ENCODE measurements around the gene SMARCA2.

Gene SMARCA2

DNA sequence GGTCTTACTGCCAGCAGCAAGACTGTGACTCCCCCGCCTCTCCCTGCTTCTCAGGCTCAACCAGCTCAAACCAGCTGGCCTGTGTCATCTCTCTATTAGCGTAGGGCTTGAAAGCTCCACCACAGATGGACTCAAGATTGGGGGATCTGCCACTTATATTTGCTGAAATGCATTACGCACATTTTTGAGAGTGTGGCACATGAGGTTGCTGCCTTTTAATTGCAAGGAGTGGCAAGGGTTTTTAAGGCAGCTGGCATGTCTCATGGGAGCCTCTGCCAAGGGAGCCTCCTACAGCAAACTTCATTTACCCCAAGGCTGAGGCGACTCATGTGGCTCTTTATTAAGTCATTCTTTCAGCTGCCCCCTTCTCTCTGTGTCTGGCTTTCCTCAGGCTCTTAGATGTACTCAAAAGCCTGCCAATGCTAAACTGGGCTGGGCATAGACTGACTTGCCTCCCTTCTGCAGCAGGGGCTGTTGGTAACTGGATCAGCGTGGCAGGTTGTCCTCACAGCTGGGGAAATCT lies 219.3 kb downstream of the SMARCA2 start:
- Histone ChIP-seq H3K36me3 (ENCODE audit: low read depth) (no peaks in the 10 kb centered on the region), H3K27ac (ENCODE audit: poor library complexity, severe bottlenecking) (no peak overlapping the region), H3K4me1 (ENCODE audit: insufficient read depth, poor library complexity, severe bottlenecking) (no peaks in the 10 kb centered on the region), H3K9me3 (ENCODE audit: severe bottlenecking) (no peaks in the 10 kb centered on the region), H3K27me3 (ENCODE audit: insufficient read depth, poor library complexity, severe bottlenecking) (no peaks in the 10 kb centered on the region), H3K4me3 (ENCODE audit: severe bottlenecking) (no peak overlapping the region)
- TF ChIP-seq, protein P1, sequence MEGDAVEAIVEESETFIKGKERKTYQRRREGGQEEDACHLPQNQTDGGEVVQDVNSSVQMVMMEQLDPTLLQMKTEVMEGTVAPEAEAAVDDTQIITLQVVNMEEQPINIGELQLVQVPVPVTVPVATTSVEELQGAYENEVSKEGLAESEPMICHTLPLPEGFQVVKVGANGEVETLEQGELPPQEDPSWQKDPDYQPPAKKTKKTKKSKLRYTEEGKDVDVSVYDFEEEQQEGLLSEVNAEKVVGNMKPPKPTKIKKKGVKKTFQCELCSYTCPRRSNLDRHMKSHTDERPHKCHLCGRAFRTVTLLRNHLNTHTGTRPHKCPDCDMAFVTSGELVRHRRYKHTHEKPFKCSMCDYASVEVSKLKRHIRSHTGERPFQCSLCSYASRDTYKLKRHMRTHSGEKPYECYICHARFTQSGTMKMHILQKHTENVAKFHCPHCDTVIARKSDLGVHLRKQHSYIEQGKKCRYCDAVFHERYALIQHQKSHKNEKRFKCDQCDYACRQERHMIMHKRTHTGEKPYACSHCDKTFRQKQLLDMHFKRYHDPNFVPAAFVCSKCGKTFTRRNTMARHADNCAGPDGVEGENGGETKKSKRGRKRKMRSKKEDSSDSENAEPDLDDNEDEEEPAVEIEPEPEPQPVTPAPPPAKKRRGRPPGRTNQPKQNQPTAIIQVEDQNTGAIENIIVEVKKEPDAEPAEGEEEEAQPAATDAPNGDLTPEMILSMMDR (IDR thresholded peaks at IDR 0.05; ENCODE audit: poor library complexity, severe bottlenecking): no peak
- DNase-seq (ENCODE audit: low spot score): no peak
- ATAC-seq (ENCODE audit: low read depth): peak; percentile 40; the same call in 1 of the 3 replicates

DNA sequence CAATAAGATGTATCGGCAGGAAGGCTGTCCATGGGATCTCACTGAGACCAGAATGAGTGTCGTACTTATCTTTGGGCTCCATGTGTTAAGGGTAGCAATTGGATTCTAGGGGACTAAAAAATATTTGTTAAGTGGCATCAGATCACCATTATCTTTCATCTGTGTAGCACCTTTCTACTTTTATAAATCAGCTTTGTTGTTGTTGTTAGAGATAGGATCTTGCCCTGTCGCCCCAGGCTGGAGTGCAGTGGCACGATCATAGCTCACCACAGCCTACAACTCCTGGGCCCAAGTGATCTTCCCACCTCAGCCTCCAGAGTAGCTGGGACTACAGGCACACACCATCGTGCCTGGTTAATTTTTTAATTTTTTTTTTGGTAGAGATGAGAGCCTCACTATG lies 220.5 kb downstream of the SMARCA2 start:
- DNase-seq (ENCODE audit: low spot score): no peak
- Histone ChIP-seq H3K27ac (ENCODE audit: poor library complexity, severe bottlenecking) (no peak overlapping the region), H3K36me3 (ENCODE audit: low read depth) (no peaks in the 10 kb centered on the region), H3K4me1 (ENCODE audit: insufficient read depth, poor library complexity, severe bottlenecking) (no peaks in the 10 kb centered on the region), H3K27me3 (ENCODE audit: insufficient read depth, poor library complexity, severe bottlenecking) (no peaks in the 10 kb centered on the region), H3K4me3 (ENCODE audit: severe bottlenecking) (no peak overlapping the region), H3K9me3 (ENCODE audit: severe bottlenecking) (no peaks in the 10 kb centered on the region)
- TF ChIP-seq, protein P1 (IDR thresholded peaks at IDR 0.05; ENCODE audit: poor library complexity, severe bottlenecking): no peak
- no peak for ATAC-seq (ENCODE audit: low read depth)

DNA sequence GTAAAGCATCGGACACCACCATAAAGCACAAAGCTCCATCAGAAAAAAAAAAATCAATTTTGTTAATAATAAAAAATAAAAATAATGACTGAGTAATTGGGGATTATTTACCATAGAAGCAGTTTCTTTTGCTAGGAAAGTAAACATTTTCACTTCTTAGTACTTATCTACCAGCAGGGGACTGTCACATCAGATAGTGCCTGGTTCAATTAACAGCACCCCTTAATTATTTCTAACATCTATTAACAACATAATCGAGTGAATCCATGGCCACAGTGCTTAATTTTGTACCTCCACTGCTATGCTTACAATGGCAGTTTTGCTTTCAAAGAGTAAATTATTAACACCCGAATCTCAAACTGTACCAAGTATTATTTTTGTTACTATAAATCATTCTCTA lies 221.7 kb downstream of the SMARCA2 start:
- TF ChIP-seq, protein P1 (IDR thresholded peaks at IDR 0.05; ENCODE audit: poor library complexity, severe bottlenecking): no peak
- no peaks in the 10 kb centered on the region for H3K36me3 ChIP-seq (ENCODE audit: low read depth)
- ATAC-seq (ENCODE audit: low read depth) (no peak), DNase-seq (ENCODE audit: low spot score) (no peak)
- no peaks in the 10 kb centered on the region for H3K4me1 ChIP-seq (ENCODE audit: insufficient read depth, poor library complexity, severe bottlenecking)
- no peak overlapping the region for H3K4me3 ChIP-seq (ENCODE audit: severe bottlenecking)
- H3K9me3 ChIP-seq (ENCODE audit: severe bottlenecking): no peaks in the 10 kb centered on the region
- no peak overlapping the region for H3K27ac ChIP-seq (ENCODE audit: poor library complexity, severe bottlenecking)
- no peaks in the 10 kb centered on the region for H3K27me3 ChIP-seq (ENCODE audit: insufficient read depth, poor library complexity, severe bottlenecking)

DNA sequence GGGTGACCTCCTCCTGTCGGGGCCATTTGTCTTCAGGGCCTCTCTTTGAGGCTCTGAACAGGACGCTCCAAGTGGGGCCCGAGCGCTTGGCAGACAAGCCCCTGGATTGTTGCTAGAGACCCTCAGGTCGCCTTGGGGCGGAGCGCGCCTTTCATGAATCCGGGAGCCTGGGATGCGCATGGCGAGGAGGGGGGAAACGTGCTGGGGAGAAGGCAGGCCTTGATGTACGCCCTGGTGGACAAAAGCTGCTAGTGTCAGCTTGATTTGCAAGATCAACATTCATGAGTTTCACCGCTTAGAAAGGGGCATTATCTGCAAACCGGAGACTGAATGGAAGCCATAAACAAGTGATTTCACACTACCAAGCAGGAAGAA lies 226.3 kb downstream of the SMARCA2 start:
- H3K27me3 ChIP-seq (ENCODE audit: insufficient read depth, poor library complexity, severe bottlenecking): no peaks in the 10 kb centered on the region
- H3K4me3 ChIP-seq (ENCODE audit: severe bottlenecking): peak overlapping the region; percentile 34
- DNase-seq (ENCODE audit: low spot score): no peak
- TF ChIP-seq, protein P1 (IDR thresholded peaks at IDR 0.05; ENCODE audit: poor library complexity, severe bottlenecking): no peak
- ATAC-seq (ENCODE audit: low read depth): no peak
- H3K27ac ChIP-seq (ENCODE audit: poor library complexity, severe bottlenecking): no peak overlapping the region
- H3K9me3 ChIP-seq (ENCODE audit: severe bottlenecking): no peaks in the 10 kb centered on the region
- H3K4me1 ChIP-seq (ENCODE audit: insufficient read depth, poor library complexity, severe bottlenecking): no peaks in the 10 kb centered on the region
- H3K36me3 ChIP-seq (ENCODE audit: low read depth): no peaks in the 10 kb centered on the region

DNA sequence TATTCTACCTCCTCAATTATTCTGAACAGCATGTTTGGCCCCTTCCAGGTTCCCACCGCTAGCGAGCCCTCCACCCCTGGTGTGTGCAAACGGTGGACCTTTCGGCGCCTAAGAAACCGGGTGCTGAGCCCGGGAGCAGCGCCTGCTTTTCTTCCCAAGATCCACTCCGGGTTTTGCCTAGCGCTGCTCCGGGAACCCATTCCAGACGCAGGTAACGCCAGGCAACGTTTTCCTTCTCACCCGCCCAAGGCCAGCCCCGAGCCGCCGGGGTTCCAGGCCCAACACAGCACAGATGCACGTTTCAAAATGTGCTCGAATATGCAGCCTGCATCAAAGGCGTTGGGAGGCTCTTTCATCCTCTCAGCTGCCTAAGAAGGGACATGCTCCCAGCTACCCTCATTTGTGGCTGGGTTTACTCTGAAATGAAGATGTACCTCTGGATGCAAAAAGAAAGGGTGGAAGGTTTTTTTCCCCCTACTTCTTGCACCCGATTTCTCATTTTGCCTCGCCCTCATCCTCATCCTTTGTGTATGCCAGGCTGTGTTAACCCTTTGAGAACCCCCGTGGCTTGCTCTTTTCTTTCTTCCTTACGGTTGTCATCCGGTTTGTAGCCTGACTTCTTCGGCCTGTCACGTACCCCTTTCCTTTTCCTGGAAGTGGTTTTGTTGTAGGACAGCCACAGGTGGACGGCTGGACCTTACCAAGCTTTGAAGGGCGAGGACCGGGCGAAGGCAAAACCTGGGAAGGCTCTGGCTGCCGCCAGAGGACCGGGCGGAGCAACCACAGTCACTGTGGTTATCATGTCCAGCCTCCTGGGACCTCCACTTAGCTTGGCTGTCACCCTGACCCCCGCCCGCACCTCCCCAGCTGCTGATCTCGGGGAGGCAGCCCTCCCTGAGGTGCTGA lies 226.9 kb downstream of the SMARCA2 start:
- Histone ChIP-seq H3K9me3 (ENCODE audit: severe bottlenecking) (no peaks in the 10 kb centered on the region), H3K4me1 (ENCODE audit: insufficient read depth, poor library complexity, severe bottlenecking) (no peaks in the 10 kb centered on the region), H3K4me3 (ENCODE audit: severe bottlenecking) (peak overlapping the region; percentile 34), H3K36me3 (ENCODE audit: low read depth) (no peaks in the 10 kb centered on the region), H3K27me3 (ENCODE audit: insufficient read depth, poor library complexity, severe bottlenecking) (no peaks in the 10 kb centered on the region), H3K27ac (ENCODE audit: poor library complexity, severe bottlenecking) (no peak overlapping the region)
- DNase-seq (ENCODE audit: low spot score) (peak; percentile 67), ATAC-seq (ENCODE audit: low read depth) (peak; percentile 92)
- TF ChIP-seq, protein P1 (IDR thresholded peaks at IDR 0.05; ENCODE audit: poor library complexity, severe bottlenecking): no peak
